Measurements from ENCODE around the gene ZSCAN10. TPM values are rescaled to one million over a fixed set of nuclear protein-coding genes. Genes with fewer than 3 reads are reported as not detected.

ZSCAN10 gene
- total and polyA plus RNA-seq, 2 donors (not counting 3 experiments of a cell fraction or from before 2014, with no cell fraction given): not detected

DNA sequence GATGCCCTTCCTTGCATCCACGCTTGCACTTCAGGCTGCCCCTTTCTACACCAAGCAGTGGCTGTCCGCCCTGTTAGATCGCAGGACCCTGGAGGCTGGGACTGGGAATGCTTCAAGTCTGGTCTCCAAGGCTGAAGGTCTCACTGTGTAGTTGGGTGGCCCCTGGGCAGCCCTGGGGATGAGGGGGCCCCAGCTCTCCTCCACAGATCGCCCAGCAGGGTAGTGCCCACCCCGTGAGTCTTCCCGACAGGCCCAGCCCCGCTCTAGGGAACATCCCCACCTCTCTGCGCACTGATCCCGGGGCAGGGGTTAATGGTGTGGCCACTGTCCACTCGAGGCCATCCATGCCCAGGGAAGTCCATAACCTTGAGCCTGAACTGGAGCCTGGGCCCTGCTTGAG, 46.1 kb upstream of the ZSCAN10 start:
- FAIRE-seq (no peak), DNase-seq (ENCODE audit: low read depth, low spot score) (no peak)
- H3K27ac ChIP-seq (ENCODE audit: insufficient read depth, low read depth, low read length): no peak overlapping the region
- H3K9me3 ChIP-seq (replicated peaks; ENCODE audit: control insufficient read depth, insufficient read depth, low read length): no peaks in the 10 kb centered on the region
- H3K79me2 ChIP-seq (ENCODE audit: control insufficient read depth, insufficient read depth, low read length): no peaks in the 10 kb centered on the region
- TF ChIP-seq POLR2AphosphoS5 (IDR thresholded peaks at IDR 0.05; ENCODE audit: insufficient read depth, low read depth, low read length): no peak
- no TSS peak for BruUV-seq (replicated peaks)
- H3K9me1 ChIP-seq (replicated peaks; ENCODE audit: control insufficient read depth, extremely low read depth, insufficient read depth, low read length): no peaks in the 10 kb centered on the region
- no peaks in the 10 kb centered on the region for H4K20me1 ChIP-seq (replicated peaks; ENCODE audit: control insufficient read depth, extremely low read depth, insufficient read depth, low read length)
- no peak overlapping the region for H3K9ac ChIP-seq (replicated peaks; ENCODE audit: extremely low read depth, insufficient read depth, low read length)
- POLR2A ChIA-PET: interaction anchor here (0.5 kb wide), 1 partner anchor 1147 kb away, joined by 6 read pairs; no protein-coding TSS in a partner anchor
- H3K4me3 ChIP-seq (replicated peaks in 1 of 3; ENCODE audit: insufficient read depth in 1 of 3, low read depth in 1 of 3, low read length in 3 of 3): no peak overlapping the region
- no peak overlapping the region for H3K4me2 ChIP-seq (ENCODE audit: insufficient read depth, low read length)
- dilution Hi-C loops (cut with MboI; ENCODE audit: extremely low pct_ligation_motif_present, low sequenced_read_pairs) (no loop called here), intact Hi-C loops (cut with micrococcal nuclease) (no loop called here)
- H3K4me1 ChIP-seq (ENCODE audit: control insufficient read depth, extremely low read depth, insufficient read depth, low read length): peaks cover 6% of the 10 kb centered on the region
- H3K27me3 ChIP-seq (ENCODE audit: control insufficient read depth in 2 of 2, insufficient read depth in 2 of 2, low read length in 2 of 2): no peaks in the 10 kb centered on the region
- H3K36me3 ChIP-seq (ENCODE audit: control insufficient read depth in 2 of 2, extremely low read depth in 1 of 2, insufficient read depth in 2 of 2, low read length in 2 of 2): peaks cover 0 to 8% of the 10 kb centered on the region in 2 experiments
- CTCF ChIA-PET: interaction anchor here (1.3 to 8.7 kb wide), 3 partner anchors 10 to 21 kb away, joined by 3 to 54 read pairs (median 3); partner anchors contain the start of gene ZNF213
- H2AFZ ChIP-seq (ENCODE audit: low read depth, low read length): no peak overlapping the region

DNA sequence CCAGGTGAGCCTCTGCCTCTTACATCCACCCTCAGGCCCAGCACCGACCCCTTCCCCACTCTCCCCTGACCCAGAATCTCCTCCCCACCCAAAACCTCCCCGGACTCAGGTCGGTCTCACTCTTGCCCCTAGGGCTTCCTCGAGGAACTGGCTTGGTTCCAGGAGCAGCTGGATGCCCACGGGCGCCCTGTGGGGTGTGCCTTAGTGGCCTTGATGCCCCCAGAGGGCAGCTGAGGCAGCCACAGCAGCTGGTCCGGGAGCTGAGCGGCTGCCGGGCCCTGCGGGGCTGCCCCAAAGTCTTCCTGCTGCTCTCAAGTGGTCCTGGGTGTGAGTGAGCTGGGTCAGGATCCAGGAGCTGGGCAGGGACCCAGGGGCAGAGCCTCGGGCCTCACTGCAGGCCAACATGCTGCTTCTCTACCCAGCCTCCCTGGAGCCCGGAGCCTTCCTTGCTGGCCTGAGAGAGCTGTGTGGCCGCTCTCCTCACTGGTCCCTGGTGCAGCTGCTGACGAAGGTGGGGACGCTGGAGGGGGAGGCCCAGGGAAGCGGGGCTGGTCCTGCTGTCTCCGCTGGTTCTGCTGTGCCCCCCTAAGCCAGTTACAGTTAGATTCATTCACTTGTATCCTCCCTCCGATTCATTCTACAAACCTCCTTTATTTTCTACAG, 45.4 kb upstream of the ZSCAN10 start:
- POLR2A ChIA-PET: interaction anchor here (0.6 to 1.6 kb wide), 2 partner anchors 10 to 141 kb away, joined by 3 to 5 read pairs; partner anchors contain the start of gene ZNF213
- BruUV-seq (replicated peaks): no TSS peak
- no peak overlapping the region for H3K9ac ChIP-seq (replicated peaks; ENCODE audit: extremely low read depth, insufficient read depth, low read length)
- no peaks in the 10 kb centered on the region for H3K79me2 ChIP-seq (ENCODE audit: control insufficient read depth, insufficient read depth, low read length)
- FAIRE-seq (no peak), DNase-seq (ENCODE audit: low read depth, low spot score) (no peak)
- dilution Hi-C loops (cut with MboI; ENCODE audit: extremely low pct_ligation_motif_present, low sequenced_read_pairs): no loop called here
- no peak for TF ChIP-seq MYC (IDR thresholded peaks at IDR 0.05; ENCODE audit: low read depth, low read length)
- TF ChIP-seq, protein P1, sequence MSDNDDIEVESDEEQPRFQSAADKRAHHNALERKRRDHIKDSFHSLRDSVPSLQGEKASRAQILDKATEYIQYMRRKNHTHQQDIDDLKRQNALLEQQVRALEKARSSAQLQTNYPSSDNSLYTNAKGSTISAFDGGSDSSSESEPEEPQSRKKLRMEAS (IDR thresholded peaks at IDR 0.05; ENCODE audit: insufficient read depth, insufficient read length): no peak
- TF ChIP-seq, protein P2, sequence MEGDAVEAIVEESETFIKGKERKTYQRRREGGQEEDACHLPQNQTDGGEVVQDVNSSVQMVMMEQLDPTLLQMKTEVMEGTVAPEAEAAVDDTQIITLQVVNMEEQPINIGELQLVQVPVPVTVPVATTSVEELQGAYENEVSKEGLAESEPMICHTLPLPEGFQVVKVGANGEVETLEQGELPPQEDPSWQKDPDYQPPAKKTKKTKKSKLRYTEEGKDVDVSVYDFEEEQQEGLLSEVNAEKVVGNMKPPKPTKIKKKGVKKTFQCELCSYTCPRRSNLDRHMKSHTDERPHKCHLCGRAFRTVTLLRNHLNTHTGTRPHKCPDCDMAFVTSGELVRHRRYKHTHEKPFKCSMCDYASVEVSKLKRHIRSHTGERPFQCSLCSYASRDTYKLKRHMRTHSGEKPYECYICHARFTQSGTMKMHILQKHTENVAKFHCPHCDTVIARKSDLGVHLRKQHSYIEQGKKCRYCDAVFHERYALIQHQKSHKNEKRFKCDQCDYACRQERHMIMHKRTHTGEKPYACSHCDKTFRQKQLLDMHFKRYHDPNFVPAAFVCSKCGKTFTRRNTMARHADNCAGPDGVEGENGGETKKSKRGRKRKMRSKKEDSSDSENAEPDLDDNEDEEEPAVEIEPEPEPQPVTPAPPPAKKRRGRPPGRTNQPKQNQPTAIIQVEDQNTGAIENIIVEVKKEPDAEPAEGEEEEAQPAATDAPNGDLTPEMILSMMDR (IDR thresholded peaks at IDR 0.05; ENCODE audit: extremely low read depth in 1 of 2, insufficient read depth in 1 of 2, low read depth in 1 of 2, low read length in 2 of 2): no peak
- TF ChIP-seq GATA2 (IDR thresholded peaks at IDR 0.05; ENCODE audit: insufficient read depth, insufficient read length, low read depth, low read length): no peak
- no peak for TF ChIP-seq EZH2 (IDR thresholded peaks at IDR 0.05; ENCODE audit: borderline replicate concordance, low read depth, low read length, severe bottlenecking)
- no peak for TF ChIP-seq FOS (IDR thresholded peaks at IDR 0.05; ENCODE audit: borderline replicate concordance, insufficient read depth, low read length)
- TF ChIP-seq JUN (IDR thresholded peaks at IDR 0.05; ENCODE audit: borderline replicate concordance, insufficient read depth, insufficient read length, low read depth): no peak
- no peak for TF ChIP-seq POLR2A (IDR thresholded peaks at IDR 0.05; ENCODE audit: low read depth, low read length)
- TF ChIP-seq POLR2AphosphoS5 (IDR thresholded peaks at IDR 0.05; ENCODE audit: insufficient read depth, low read depth, low read length): no peak
- no peak overlapping the region for H3K27ac ChIP-seq (ENCODE audit: insufficient read depth, low read depth, low read length)
- peaks cover under 1% of the 10 kb centered on the region for H3K4me1 ChIP-seq (ENCODE audit: control insufficient read depth, extremely low read depth, insufficient read depth, low read length)
- H3K27me3 ChIP-seq (ENCODE audit: control insufficient read depth in 2 of 2, insufficient read depth in 2 of 2, low read length in 2 of 2): no peaks in the 10 kb centered on the region
- no peak overlapping the region for H3K4me3 ChIP-seq (replicated peaks in 1 of 3; ENCODE audit: insufficient read depth in 1 of 3, low read depth in 1 of 3, low read length in 3 of 3)
- CTCF ChIA-PET: interaction anchor here (1.2 to 8.7 kb wide), 4 partner anchors 11 to 113 kb away, joined by 3 to 54 read pairs (median 3); no protein-coding TSS in a partner anchor
- intact Hi-C loops (cut with micrococcal nuclease): no loop called here
- H3K9me3 ChIP-seq (replicated peaks; ENCODE audit: control insufficient read depth, insufficient read depth, low read length): no peaks in the 10 kb centered on the region
- H3K4me2 ChIP-seq (ENCODE audit: insufficient read depth, low read length): no peak overlapping the region
- H3K9me1 ChIP-seq (replicated peaks; ENCODE audit: control insufficient read depth, extremely low read depth, insufficient read depth, low read length): no peaks in the 10 kb centered on the region
- no peak overlapping the region for H2AFZ ChIP-seq (ENCODE audit: low read depth, low read length)
- H4K20me1 ChIP-seq (replicated peaks; ENCODE audit: control insufficient read depth, extremely low read depth, insufficient read depth, low read length): no peaks in the 10 kb centered on the region
- peaks cover 0 to 8% of the 10 kb centered on the region in 2 experiments for H3K36me3 ChIP-seq (ENCODE audit: control insufficient read depth in 2 of 2, extremely low read depth in 1 of 2, insufficient read depth in 2 of 2, low read length in 2 of 2)
